ENCODE measurements around the gene SNF8. TPM values are rescaled to one million over a fixed set of nuclear protein-coding genes. Genes with fewer than 3 reads are reported as not detected.

Gene SNF8
- total and polyA plus RNA-seq, 9 of the 15 experiments (the other 6 are each of a cell fraction or from before 2014, with no cell fraction given), result 6.9 to 149 (median 117) TPM

- TF ChIP-seq, protein P1, sequence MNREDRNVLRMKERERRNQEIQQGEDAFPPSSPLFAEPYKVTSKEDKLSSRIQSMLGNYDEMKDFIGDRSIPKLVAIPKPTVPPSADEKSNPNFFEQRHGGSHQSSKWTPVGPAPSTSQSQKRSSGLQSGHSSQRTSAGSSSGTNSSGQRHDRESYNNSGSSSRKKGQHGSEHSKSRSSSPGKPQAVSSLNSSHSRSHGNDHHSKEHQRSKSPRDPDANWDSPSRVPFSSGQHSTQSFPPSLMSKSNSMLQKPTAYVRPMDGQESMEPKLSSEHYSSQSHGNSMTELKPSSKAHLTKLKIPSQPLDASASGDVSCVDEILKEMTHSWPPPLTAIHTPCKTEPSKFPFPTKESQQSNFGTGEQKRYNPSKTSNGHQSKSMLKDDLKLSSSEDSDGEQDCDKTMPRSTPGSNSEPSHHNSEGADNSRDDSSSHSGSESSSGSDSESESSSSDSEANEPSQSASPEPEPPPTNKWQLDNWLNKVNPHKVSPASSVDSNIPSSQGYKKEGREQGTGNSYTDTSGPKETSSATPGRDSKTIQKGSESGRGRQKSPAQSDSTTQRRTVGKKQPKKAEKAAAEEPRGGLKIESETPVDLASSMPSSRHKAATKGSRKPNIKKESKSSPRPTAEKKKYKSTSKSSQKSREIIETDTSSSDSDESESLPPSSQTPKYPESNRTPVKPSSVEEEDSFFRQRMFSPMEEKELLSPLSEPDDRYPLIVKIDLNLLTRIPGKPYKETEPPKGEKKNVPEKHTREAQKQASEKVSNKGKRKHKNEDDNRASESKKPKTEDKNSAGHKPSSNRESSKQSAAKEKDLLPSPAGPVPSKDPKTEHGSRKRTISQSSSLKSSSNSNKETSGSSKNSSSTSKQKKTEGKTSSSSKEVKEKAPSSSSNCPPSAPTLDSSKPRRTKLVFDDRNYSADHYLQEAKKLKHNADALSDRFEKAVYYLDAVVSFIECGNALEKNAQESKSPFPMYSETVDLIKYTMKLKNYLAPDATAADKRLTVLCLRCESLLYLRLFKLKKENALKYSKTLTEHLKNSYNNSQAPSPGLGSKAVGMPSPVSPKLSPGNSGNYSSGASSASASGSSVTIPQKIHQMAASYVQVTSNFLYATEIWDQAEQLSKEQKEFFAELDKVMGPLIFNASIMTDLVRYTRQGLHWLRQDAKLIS (CRISPR knock-in tag; IDR thresholded peaks at IDR 0.05), result no peak
- TF ChIP-seq GATAD2B (IDR thresholded peaks at IDR 0.05; ENCODE audit: borderline replicate concordance) (no peak; the same call in 1 of the 2 replicates), MAFK (IDR thresholded peaks at IDR 0.05; ENCODE audit: low read length) (no peak), ETV5 (CRISPR knock-in tag; IDR thresholded peaks at IDR 0.05; ENCODE audit: low read depth) (peak; percentile 79), HDAC8 (tag; IDR thresholded peaks at IDR 0.05) (peak; percentile 84), RBM15 (IDR thresholded peaks at IDR 0.05; ENCODE audit: insufficient read depth, low read length) (no peak), ZNF592 (IDR thresholded peaks at IDR 0.05) (peak; percentile 98), MECOM (CRISPR knock-in tag; IDR thresholded peaks at IDR 0.05) (no peak), KDM4B (IDR thresholded peaks at IDR 0.05; ENCODE audit: borderline replicate concordance in 2 of 2, low read depth in 1 of 2) (peak in 1 of 2 experiments; percentile 91; a peak in 2 of 4 replicates), E2F3 (CRISPR knock-in tag; IDR thresholded peaks at IDR 0.05) (peak; percentile 88), FOXP4 (CRISPR knock-in tag; IDR thresholded peaks at IDR 0.05; ENCODE audit: borderline replicate concordance) (no peak)
- TF ChIP-seq, protein P2, sequence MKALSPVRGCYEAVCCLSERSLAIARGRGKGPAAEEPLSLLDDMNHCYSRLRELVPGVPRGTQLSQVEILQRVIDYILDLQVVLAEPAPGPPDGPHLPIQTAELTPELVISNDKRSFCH (CRISPR knock-in tag; IDR thresholded peaks at IDR 0.05), result no peak
- TF ChIP-seq, protein P2 (tag; IDR thresholded peaks at IDR 0.05), result peak; percentile 81
- TF ChIP-seq, protein P3, sequence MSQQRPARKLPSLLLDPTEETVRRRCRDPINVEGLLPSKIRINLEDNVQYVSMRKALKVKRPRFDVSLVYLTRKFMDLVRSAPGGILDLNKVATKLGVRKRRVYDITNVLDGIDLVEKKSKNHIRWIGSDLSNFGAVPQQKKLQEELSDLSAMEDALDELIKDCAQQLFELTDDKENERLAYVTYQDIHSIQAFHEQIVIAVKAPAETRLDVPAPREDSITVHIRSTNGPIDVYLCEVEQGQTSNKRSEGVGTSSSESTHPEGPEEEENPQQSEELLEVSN (IDR thresholded peaks at IDR 0.05; ENCODE audit: borderline replicate concordance in 1 of 2, extremely low read depth in 1 of 2, insufficient read depth in 1 of 2, insufficient read length in 1 of 2, low read depth in 1 of 2, low read length in 1 of 2, poor library complexity in 1 of 2, severe bottlenecking in 1 of 2), result peak; percentile 96 to 98
Measured at GRCh38 chr17:48944515-48945260, at the start of gene SNF8 (continued).
